HepG2 (cell line): ENCODE measurements around the gene TCEA3. TPM values are rescaled to one million over a fixed set of nuclear protein-coding genes. Genes with fewer than 3 reads are reported as not detected.

Source experiments
- NCOA5 ChIP-seq: sonication (generic); formaldehyde crosslinking; IDR thresholded peaks from 2 replicates; pipeline ENCODE4 v1.4.0; 2020; ENCODE audit warnings: missing genetic modification reagents
- NFIB ChIP-seq: sonication (generic); formaldehyde crosslinking; IDR thresholded peaks from 2 replicates; pipeline ENCODE4 v1.9.0; 2021; ENCODE audit warnings: missing genetic modification reagents, mild to moderate bottlenecking, borderline replicate concordance
- NR2C2 ChIP-seq: sonication (generic); formaldehyde crosslinking; IDR thresholded peaks from 2 replicates; pipeline ENCODE4 v1.4.0; 2020; ENCODE audit warnings: missing genetic modification reagents, mild to moderate bottlenecking, moderate library complexity, borderline replicate concordance
- REST ChIP-seq, 2 experiments: IDR thresholded peaks; 2 replicates each; pipeline ENCODE4 v1.6.1; 2011 to 2012; ENCODE audit warnings: low read length in 2 of 2, borderline replicate concordance in 1 of 2, low read depth in 1 of 2, mild to moderate bottlenecking in 1 of 2, moderate library complexity in 1 of 2
- SRSF4 ChIP-seq: fragments of 200-400 bp; formaldehyde crosslinking; IDR thresholded peaks from one replicate; pipeline ENCODE4 v1.6.1; 2018; ENCODE audit warnings: mild to moderate bottlenecking, low read depth, low read length, moderate library complexity; ENCODE audit not compliant: poor library complexity, severe bottlenecking
- TGIF2 ChIP-seq: IDR thresholded peaks from 2 replicates; pipeline ENCODE4 v1.6.1; 2016; ENCODE audit warnings: control low read depth, missing compliant biosample characterization
- ZBTB21 ChIP-seq: sonication (generic); formaldehyde crosslinking; IDR thresholded peaks from 2 replicates; pipeline ENCODE4 v1.4.0; 2020; ENCODE audit warnings: missing genetic modification reagents
- ZBTB7B ChIP-seq: sonication (generic); formaldehyde crosslinking; IDR thresholded peaks from 2 replicates; pipeline ENCODE4 v1.4.0; 2020; ENCODE audit warnings: missing genetic modification reagents
- ZNF12 ChIP-seq: sonication (generic); formaldehyde crosslinking; IDR thresholded peaks from 2 replicates; pipeline ENCODE4 v1.5.0; 2020; ENCODE audit warnings: missing genetic modification reagents
- ZNF274 ChIP-seq: sonication (generic); formaldehyde crosslinking; IDR thresholded peaks from 2 replicates; pipeline ENCODE4 v1.5.1; 2020; ENCODE audit warnings: mild to moderate bottlenecking, missing genetic modification reagents
- polyA plus RNA-seq, 8 experiments: library from polyadenylated mRNA; depleted of rRNA in 3 of 8; stranded (reverse) in 7 of 8; unstranded in 1 of 8; fragments of >200 nt; fragmentation: Illumina TruSeq in 4 of 8; extraction: Trizol in 4 of 8; gene quantifications; 2 replicates each; pipeline versions ENCODE4 v1.2.1 to v1.2.3, GENCODE V29; 2011 to 2016; ENCODE audit warnings: low read depth in 4 of 8, missing spikeins in 1 of 8, mixed read lengths in 1 of 8; ENCODE audit not compliant: insufficient read depth in 1 of 8
- total RNA-seq, 5 experiments: library from RNA; depleted of rRNA; stranded (reverse); fragments of >200 nt; fragmentation: Illumina TruSeq; extraction: Trizol; gene quantifications; 2 replicates each; pipeline ENCODE4 v1.2.3, GENCODE V29; 2016; ENCODE audit warnings: low read depth in 1 of 5
- TF ChIP-seq, protein P1 (sequence below): sonication (generic); formaldehyde crosslinking; IDR thresholded peaks from 2 replicates; pipeline ENCODE4 v1.4.0; 2020; ENCODE audit warnings: missing genetic modification reagents
- TF ChIP-seq, protein P2 (sequence below): IDR thresholded peaks from 2 replicates; pipeline ENCODE4 v1.6.1; 2016; ENCODE audit warnings: missing compliant biosample characterization, missing genetic modification reagents, borderline replicate concordance
- TF ChIP-seq, protein P3 (sequence below): sonication (generic); formaldehyde crosslinking; IDR thresholded peaks from 2 replicates; pipeline ENCODE4 v1.4.0; 2020; ENCODE audit warnings: missing genetic modification reagents
- TF ChIP-seq, protein P4 (sequence below): sonication (generic); formaldehyde crosslinking; IDR thresholded peaks from 2 replicates; pipeline ENCODE4 v1.4.0; 2020; ENCODE audit warnings: missing genetic modification reagents, borderline replicate concordance

TCEA3 gene
- total and polyA plus RNA-seq, 2 of the 13 experiments (the other 11 are each of a cell fraction or from before 2014, with no cell fraction given): 55.5 to 84.6 TPM

GRCh38 chr1:23344111-23344986 lies 80.2 kb downstream of the TCEA3 start, which contains the start of gene HNRNPR (continued):
- TF ChIP-seq, protein P1, sequence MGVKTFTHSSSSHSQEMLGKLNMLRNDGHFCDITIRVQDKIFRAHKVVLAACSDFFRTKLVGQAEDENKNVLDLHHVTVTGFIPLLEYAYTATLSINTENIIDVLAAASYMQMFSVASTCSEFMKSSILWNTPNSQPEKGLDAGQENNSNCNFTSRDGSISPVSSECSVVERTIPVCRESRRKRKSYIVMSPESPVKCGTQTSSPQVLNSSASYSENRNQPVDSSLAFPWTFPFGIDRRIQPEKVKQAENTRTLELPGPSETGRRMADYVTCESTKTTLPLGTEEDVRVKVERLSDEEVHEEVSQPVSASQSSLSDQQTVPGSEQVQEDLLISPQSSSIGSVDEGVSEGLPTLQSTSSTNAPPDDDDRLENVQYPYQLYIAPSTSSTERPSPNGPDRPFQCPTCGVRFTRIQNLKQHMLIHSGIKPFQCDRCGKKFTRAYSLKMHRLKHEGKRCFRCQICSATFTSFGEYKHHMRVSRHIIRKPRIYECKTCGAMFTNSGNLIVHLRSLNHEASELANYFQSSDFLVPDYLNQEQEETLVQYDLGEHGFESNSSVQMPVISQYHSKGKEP (CRISPR knock-in tag): no peak
- TF ChIP-seq, protein P2, sequence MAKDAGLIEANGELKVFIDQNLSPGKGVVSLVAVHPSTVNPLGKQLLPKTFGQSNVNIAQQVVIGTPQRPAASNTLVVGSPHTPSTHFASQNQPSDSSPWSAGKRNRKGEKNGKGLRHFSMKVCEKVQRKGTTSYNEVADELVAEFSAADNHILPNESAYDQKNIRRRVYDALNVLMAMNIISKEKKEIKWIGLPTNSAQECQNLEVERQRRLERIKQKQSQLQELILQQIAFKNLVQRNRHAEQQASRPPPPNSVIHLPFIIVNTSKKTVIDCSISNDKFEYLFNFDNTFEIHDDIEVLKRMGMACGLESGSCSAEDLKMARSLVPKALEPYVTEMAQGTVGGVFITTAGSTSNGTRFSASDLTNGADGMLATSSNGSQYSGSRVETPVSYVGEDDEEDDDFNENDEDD (CRISPR knock-in tag): 0 out of 2 replicates have a peak, but pooled peaks have one; percentile 78
- TF ChIP-seq ZBTB21 (CRISPR knock-in tag): no peak
- TF ChIP-seq NFIB: no peak
- TF ChIP-seq, protein P3, sequence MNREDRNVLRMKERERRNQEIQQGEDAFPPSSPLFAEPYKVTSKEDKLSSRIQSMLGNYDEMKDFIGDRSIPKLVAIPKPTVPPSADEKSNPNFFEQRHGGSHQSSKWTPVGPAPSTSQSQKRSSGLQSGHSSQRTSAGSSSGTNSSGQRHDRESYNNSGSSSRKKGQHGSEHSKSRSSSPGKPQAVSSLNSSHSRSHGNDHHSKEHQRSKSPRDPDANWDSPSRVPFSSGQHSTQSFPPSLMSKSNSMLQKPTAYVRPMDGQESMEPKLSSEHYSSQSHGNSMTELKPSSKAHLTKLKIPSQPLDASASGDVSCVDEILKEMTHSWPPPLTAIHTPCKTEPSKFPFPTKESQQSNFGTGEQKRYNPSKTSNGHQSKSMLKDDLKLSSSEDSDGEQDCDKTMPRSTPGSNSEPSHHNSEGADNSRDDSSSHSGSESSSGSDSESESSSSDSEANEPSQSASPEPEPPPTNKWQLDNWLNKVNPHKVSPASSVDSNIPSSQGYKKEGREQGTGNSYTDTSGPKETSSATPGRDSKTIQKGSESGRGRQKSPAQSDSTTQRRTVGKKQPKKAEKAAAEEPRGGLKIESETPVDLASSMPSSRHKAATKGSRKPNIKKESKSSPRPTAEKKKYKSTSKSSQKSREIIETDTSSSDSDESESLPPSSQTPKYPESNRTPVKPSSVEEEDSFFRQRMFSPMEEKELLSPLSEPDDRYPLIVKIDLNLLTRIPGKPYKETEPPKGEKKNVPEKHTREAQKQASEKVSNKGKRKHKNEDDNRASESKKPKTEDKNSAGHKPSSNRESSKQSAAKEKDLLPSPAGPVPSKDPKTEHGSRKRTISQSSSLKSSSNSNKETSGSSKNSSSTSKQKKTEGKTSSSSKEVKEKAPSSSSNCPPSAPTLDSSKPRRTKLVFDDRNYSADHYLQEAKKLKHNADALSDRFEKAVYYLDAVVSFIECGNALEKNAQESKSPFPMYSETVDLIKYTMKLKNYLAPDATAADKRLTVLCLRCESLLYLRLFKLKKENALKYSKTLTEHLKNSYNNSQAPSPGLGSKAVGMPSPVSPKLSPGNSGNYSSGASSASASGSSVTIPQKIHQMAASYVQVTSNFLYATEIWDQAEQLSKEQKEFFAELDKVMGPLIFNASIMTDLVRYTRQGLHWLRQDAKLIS (CRISPR knock-in tag): peak; percentile 29; the same call in 1 of the 2 replicates
- TF ChIP-seq NCOA5: no peak
- TF ChIP-seq, protein P4, sequence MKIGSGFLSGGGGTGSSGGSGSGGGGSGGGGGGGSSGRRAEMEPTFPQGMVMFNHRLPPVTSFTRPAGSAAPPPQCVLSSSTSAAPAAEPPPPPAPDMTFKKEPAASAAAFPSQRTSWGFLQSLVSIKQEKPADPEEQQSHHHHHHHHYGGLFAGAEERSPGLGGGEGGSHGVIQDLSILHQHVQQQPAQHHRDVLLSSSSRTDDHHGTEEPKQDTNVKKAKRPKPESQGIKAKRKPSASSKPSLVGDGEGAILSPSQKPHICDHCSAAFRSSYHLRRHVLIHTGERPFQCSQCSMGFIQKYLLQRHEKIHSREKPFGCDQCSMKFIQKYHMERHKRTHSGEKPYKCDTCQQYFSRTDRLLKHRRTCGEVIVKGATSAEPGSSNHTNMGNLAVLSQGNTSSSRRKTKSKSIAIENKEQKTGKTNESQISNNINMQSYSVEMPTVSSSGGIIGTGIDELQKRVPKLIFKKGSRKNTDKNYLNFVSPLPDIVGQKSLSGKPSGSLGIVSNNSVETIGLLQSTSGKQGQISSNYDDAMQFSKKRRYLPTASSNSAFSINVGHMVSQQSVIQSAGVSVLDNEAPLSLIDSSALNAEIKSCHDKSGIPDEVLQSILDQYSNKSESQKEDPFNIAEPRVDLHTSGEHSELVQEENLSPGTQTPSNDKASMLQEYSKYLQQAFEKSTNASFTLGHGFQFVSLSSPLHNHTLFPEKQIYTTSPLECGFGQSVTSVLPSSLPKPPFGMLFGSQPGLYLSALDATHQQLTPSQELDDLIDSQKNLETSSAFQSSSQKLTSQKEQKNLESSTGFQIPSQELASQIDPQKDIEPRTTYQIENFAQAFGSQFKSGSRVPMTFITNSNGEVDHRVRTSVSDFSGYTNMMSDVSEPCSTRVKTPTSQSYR (CRISPR knock-in tag): peak; percentile 29; the same call in 1 of the 2 replicates
- TF ChIP-seq TGIF2 (CRISPR knock-in tag): no peak
- peak; percentile 31 for TF ChIP-seq ZNF12 (CRISPR knock-in tag)
- peak; percentile 78 for TF ChIP-seq NR2C2 (CRISPR knock-in tag)
- TF ChIP-seq ZNF274 (CRISPR knock-in tag): no peak; the same call in 1 of the 2 replicates
- peak in 1 of 2 experiments; percentile 46; a peak in 1 of 4 replicates for TF ChIP-seq REST (IDR thresholded peaks at IDR 0.05; ENCODE audit: borderline replicate concordance in 1 of 2, low read depth in 1 of 2, low read length in 2 of 2)
- no peak for TF ChIP-seq SRSF4
- TF ChIP-seq ZBTB7B: peak; percentile 90
